NCI-H774 (cell line): ENCODE data around the gene BEST1.
"Not testable (repeated sequence)": the region's sequence is repeated elsewhere in the genome, so short reads cannot be mapped to it uniquely, and the experiment has no call there.

ENCODE experiments used
- DNase-seq: peaks from one replicate; lab custom pipeline; 2025; lab: John Stamatoyannopoulos, UW

Gene BEST1

GRCh38 chr11:61978703-61979661 is 28.8 kb downstream of the BEST1 start:
- DNase-seq: no peak

DNA sequence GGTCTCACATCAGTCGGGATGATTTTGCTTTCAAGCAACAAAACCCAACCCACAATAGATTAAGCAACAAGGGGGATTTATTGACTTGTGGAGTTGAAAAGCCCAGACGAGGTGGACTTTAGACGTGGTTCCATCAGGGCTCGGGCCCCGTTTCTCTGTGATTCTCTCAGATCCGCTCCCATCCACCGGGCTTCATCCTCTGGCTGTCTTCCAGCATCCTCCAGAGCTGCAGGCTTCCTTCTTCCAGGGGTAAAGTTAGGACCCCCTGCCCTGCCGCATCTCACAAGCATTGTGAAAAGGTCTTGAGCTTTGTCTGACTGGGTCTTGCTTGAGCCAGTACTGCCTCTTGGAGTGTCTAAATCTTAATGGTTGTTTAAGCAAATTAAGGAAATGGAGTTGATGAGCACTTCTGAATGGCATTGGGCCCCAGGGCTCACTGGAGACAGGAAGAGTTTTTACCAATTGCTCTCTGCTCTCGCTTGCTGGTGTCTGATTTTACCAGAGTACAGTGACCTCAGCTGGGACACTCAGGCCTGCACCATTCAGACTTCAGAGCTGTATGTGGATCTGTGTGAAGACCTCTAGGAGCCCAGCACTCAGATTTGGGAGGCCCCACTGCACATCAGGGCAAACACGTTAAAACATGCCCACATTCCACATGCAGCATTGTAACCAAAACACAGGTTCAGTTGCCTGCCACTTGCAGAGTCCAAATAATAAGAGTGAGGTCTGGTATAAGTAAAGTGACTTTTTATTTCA is 30.8 kb downstream of the BEST1 start:
- no peak for DNase-seq

- no peak for DNase-seq
Observed at GRCh38 chr11:61983419-61983818, 33.3 kb downstream of the BEST1 start.

GRCh38 chr11:61985869-61986268 is 35.7 kb downstream of the BEST1 start:
- DNase-seq: no peak

DNA sequence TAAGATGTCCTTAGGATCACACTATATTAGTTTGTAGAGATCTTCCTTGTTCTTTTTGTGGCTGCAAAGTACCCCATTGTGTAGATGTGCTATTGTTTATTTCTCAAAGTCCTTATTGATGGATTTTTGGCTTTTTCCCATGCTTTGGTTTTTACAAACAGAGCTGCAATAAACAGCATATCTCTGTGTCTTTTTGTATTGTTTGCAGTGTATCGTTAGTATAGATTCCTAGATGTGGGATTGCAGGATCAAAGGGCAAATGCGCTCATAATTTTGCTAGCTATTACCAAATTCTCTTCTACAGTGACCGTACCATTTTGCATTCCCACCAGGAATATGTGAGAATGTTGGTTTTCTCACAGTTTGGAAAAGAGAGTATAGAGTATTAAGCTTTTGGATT is 44.8 kb downstream of the BEST1 start:
- no peak for DNase-seq

DNA sequence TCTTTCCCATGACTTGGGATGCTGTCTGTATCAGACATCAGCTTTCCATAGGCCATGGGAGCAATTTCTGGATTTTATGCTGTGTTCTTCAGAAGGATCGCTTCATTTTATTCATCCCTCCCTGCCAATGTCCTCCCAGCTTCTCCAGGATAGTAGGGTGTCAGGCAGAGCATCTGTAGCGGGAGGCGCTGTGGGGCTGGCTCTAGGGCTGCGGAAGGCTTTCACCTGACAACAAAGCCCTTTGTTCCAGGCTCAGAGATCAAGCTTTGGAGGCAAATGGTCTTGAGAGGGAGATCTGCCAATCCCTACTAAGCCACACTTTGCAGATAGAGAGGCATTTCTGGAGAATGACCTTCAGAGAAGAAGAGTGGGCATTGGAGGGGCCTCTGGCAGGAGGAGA is 46.8 kb downstream of the BEST1 start:
- no peak for DNase-seq

DNA sequence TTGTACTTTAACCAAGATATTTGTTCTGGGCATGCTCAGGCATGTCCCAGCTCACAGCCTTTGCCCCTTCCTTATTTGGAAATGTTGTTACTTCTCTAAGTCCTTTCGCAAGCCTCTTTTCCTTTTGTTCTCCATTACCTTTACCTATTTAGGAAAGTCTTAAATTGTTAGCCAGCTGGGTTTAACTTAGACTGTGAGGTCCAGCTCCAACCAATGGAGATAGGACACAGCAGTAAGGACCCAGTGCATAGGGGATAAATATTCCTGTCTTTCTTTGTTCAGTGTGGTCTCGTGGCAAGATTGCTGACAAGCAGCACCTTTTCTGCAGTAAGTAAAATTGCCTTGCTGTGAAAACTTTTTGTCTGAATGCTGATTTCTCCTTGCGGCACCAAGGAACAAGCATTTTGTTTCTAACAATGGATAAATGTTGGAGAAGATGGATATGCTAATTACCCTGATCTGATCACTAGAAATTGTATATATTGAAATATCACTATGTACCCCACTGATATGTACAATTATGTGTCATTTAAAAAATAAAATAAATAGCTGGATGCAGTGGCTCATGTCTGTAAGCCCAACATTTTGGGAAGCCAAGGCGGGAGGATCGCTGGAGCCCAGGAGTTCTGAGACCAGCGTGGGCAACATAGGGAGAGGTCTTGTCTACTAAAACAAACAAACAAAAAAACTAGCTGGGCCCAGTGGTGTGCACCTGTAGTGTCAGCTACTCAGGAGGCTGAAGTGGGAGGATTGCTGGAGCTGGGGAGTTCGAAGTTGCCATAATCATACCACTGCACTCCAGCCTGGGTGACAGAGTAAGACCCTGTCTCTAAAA is 49.2 kb downstream of the BEST1 start:
- DNase-seq: no peak

- no peak for DNase-seq
Observed at GRCh38 chr11:62000539-62001446, 50.6 kb downstream of the BEST1 start.

GRCh38 chr11:62001450-62002191 is 51.5 kb downstream of the BEST1 start:
- DNase-seq: no peak

- DNase-seq: not testable (repeated sequence)
Observed at GRCh38 chr11:62002283-62002682, 52.1 kb downstream of the BEST1 start.

DNA sequence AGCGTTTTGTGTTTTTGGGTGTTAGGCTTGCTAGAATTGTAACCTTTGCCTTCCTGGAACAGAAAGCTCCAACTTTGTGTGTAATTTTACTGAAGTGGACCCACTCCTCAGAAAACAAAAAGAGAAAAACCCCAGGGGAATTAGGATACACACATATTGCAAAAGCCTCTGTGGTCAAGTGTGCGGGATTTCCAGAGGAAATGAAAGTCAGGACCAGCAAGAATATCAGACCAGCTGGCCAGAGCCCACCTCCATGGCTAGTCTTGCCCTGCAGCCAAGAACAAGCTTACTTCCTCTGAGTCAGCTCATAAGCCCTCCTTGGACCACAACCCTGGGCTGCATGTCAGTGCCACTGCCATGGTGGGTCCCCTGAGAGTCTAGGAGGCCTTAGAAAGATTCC is 54.3 kb downstream of the BEST1 start:
- DNase-seq: no peak

DNA sequence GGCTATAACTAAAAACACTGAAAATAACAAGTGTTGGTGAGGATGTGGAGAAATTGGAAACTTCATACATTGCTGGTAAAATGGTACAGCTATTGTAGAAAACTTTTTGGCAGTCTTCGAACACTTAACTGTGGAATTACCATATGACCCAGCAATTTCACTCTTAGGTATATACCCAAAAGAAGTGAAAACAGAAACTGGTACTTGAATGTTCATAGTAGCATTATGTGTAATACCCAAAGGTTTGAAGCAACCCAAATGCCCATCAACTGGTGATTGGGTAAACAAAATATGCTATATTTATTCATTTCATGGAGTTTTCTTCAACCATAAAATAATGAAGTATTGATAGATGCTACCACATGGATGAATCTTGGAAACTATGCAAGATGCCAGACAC is 58.0 kb downstream of the BEST1 start:
- no peak for DNase-seq

DNA sequence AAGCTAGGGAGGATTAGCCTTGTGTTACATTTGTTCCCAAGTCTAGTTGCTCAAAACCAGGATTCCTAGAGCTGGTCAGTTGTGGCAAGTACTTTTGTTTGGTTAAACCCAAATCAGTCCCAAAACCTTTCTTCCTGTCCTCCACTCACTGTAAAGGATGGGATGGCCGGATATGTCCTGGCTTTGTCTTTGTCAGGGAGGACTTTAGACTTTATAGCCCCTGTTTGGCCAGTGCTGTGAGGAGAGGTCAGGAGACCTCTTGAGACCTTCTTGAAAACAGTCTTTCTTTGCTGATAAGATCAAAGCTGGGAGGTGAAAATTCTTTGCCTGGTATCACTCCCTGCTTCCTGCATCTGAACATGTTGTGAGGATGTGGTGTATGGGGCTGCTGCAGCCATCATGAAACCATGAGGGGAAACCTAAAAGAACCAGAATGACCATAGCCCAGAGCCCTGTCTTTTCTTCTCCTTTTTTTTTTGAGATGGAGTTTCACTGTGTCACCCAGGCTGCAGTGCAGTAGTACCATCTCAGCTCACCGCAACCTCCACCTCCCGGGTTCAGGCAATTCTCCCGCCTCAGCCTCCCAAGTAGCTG is 60.9 kb downstream of the BEST1 start:
- DNase-seq: no peak

DNA sequence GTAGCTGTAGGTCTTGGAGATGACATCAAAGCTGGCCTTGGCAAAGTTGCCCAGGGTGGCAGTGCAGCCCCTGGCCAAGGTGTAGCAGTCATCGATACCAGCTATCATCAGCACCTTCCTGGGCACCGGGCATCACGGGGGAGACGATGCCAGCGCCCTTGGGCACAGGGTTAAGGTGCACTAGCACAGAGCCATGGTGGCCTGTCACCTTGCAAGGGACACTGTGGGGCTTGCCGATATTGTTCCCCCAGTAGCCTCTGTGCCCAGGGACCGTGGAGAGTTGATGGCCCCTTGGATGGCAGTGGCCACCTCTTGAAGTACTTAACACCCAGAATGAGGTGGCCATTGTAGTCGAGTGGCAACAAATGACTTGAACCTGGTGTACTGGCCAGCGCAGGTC is 61.7 kb downstream of the BEST1 start:
- DNase-seq: no peak

DNA sequence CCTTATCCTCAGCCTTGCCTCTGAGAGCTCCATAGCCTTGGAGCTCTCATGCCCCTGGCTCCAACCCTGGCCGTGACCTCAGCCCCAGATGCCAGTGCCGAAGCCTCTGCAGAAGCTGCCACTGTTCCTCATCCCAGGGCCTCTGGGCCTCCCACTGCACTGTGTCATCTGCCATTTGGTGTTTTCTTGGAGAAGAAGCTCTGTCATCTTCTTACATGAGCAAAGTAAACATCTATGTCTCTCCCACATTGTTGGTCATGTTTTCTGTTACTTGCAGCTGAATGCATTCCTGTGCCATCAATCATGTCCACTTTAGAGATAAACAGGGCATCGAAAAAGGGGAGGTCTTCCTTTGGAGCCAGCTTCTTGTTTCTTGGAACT is 62.3 kb downstream of the BEST1 start:
- no peak for DNase-seq

GRCh38 chr11:62012832-62013461 is 62.8 kb downstream of the BEST1 start:
- DNase-seq: no peak
